Psoas muscle (tissue), 8 donors: ENCODE measurements around the gene FBXO33. TPM values are rescaled to one million over a fixed set of nuclear protein-coding genes. Genes with fewer than 3 reads are reported as not detected.

Experiments used
- ATAC-seq, 4 donors: fragments of 200-7000 bp; cut with Tn5 transposase; one replicate each; pipeline ENCODE4 v1.9.1; 2020; ENCODE audit warnings: moderate library complexity in 3 of 4, mild to moderate bottlenecking in 2 of 4
- DNase-seq, 2 donors: peaks; one replicate each; pipeline ENCODE4 v3.0.0-alpha.2; 2020
- H3K27ac ChIP-seq: fragments of 200-600 bp; one replicate; pipeline ENCODE4 v1.8.0; 2022
- H3K27me3 ChIP-seq, 3 donors: fragments of 200-600 bp in 1 of 3; one replicate each; pipeline versions ENCODE4 v1.6.1 to v1.8.0; 2013 to 2022; ENCODE audit warnings: low read length in 2 of 3, mild to moderate bottlenecking in 2 of 3, moderate library complexity in 1 of 3; ENCODE audit not compliant: insufficient read depth in 3 of 3
- H3K36me3 ChIP-seq, 2 donors: fragments of 200-600 bp in 1 of 2; one replicate each; pipeline versions ENCODE4 v1.6.1 to v1.8.0; 2013 to 2022; ENCODE audit warnings: low read depth in 1 of 2, mild to moderate bottlenecking in 1 of 2, moderate library complexity in 1 of 2; ENCODE audit not compliant: insufficient read depth in 1 of 2
- H3K4me1 ChIP-seq: fragments of 200-600 bp; one replicate; pipeline ENCODE4 v1.8.0; 2022
- H3K4me3 ChIP-seq: fragments of 200-600 bp; one replicate; pipeline ENCODE4 v1.8.0; 2022; ENCODE audit warnings: mild to moderate bottlenecking
- H3K9me3 ChIP-seq: fragments of 200-600 bp; one replicate; pipeline ENCODE4 v1.8.0; 2022
- WGBS, 3 donors: extraction: QIAGEN DNeasy Blood & Tissue Kit; methylation state at CpG; one replicate each; pipeline versions ENCODE4 v1.1.6 to v1.1.7; 2013; 5-methylcytosine and 5-hydroxymethylcytosine counted together
- intact Hi-C, 2 donors: fragments of 100-400 bp; cut with DNase I; formaldehyde crosslinking; loops; one replicate each; pipeline versions ENCODE4 v1.11.0 to v1.14.2; 2022
- polyA plus RNA-seq, 3 donors: library from polyadenylated mRNA; stranded (reverse); fragments of 200-250 nt; gene quantifications; one replicate each; pipeline ENCODE4 v1.2.3, GENCODE V29; 2013
- total RNA-seq, 4 donors: library from RNA; stranded (reverse); fragmentation: NEBNext Ultra II Directional in 2 of 4; extraction: Animal tissue kit (Norgen Biotek cat#: 25700) in 2 of 4; gene quantifications; one replicate each; pipeline versions ENCODE4 v1.2.1 to v1.2.4, GENCODE V29; 2021 to 2023
- TF ChIP-seq, protein P1 (sequence below): fragments of 200-600 bp; IDR thresholded peaks from one replicate; pipeline ENCODE4 v1.8.0; 2022; ENCODE audit warnings: antibody characterized with exemption
- donor health status: healthy with polysubstance abuse.
- donor health status: DM: no; HTN: no; CAD: no; lungs with moderate emphysema.
- donor health status: Bipolar disorder and iron deficiency.
- donor health status: healthy.
- donor health status: DM: yes; HTN: yes; CAD: no.
- donor health status: DM: no; HTN: no; CAD: no.
- donor health status: DM: no; HTN: no; CAD: no.
- donor health status: DM: yes; HTN: yes; CAD: no.

FBXO33 gene
- total and polyA plus RNA-seq, 7 donors = 2.0 to 11.5 (median 3.5) TPM

DNA sequence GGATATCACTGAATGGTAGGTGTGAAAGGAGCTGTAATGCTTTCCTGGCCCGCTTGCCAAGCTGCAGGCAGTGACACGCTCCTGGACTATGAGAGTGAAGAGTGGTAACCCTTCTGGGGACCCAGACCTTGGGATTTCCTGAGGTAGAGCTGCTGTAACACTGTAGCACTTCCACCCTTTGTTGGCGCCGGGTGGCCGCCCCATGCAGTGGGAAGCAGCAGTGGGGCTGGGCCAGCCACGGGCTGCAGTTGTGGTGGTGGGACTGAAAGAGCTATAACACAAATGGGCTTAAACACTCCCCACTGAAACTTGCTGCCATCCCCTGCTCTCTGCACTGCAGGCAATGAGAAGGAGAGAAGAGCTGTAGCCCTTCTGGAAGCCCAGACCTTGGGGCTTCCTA, 9.6 kb upstream of the FBXO33 start:
- DNase-seq (no peak), ATAC-seq (no peak)
- Histone ChIP-seq H3K36me3 (no peaks in the 10 kb centered on the region), H3K4me3 (no peak overlapping the region), H3K4me1 (no peaks in the 10 kb centered on the region), H3K27me3 (no peaks in the 10 kb centered on the region), H3K9me3 (peaks cover 6% of the 10 kb centered on the region), H3K27ac (no peak overlapping the region)
- TF ChIP-seq, protein P1, sequence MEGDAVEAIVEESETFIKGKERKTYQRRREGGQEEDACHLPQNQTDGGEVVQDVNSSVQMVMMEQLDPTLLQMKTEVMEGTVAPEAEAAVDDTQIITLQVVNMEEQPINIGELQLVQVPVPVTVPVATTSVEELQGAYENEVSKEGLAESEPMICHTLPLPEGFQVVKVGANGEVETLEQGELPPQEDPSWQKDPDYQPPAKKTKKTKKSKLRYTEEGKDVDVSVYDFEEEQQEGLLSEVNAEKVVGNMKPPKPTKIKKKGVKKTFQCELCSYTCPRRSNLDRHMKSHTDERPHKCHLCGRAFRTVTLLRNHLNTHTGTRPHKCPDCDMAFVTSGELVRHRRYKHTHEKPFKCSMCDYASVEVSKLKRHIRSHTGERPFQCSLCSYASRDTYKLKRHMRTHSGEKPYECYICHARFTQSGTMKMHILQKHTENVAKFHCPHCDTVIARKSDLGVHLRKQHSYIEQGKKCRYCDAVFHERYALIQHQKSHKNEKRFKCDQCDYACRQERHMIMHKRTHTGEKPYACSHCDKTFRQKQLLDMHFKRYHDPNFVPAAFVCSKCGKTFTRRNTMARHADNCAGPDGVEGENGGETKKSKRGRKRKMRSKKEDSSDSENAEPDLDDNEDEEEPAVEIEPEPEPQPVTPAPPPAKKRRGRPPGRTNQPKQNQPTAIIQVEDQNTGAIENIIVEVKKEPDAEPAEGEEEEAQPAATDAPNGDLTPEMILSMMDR = no peak
- intact Hi-C loops = no loop called here
- WGBS, 3 donors = 95 to 97% (median 95%) methylated on average over 6 of the region's 6 CpGs

- Histone ChIP-seq H3K36me3 (no peaks in the 10 kb centered on the region), H3K27ac (no peak overlapping the region), H3K4me1 (no peaks in the 10 kb centered on the region), H3K4me3 (no peak overlapping the region), H3K27me3 (no peaks in the 10 kb centered on the region), H3K9me3 (peaks cover 6% of the 10 kb centered on the region)
- ATAC-seq (no peak), DNase-seq (no peak)
- intact Hi-C loops = no loop called here
- WGBS, 3 donors = 86 to 96% (median 91%) methylated on average over 5 of the region's 5 CpGs
- TF ChIP-seq, protein P1 = no peak
These were observed 8.7 kb upstream of the FBXO33 start for GRCh38 chr14:39440975-39441374.

DNA sequence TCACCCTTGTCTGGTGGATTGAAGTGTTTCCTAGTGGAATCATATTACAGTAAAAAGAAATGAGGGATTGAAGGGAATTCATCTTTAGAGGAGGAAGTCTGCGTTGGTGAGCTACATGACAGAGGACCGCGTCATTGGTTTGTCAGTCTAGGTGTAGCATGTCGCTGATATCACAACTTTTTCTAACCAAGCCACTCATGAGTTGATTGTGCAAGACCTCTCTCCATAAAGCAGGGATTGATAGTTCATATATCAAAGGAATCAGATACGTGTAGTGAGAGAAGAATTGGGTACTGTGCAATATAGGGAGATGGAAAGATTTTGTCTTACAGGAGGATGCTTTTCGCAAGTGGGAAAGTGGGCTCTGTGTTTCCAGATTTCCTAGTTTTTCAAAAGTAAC, 3.0 kb upstream of the FBXO33 start:
- ATAC-seq = no peak

GRCh38 chr14:39434401-39434800, 2.2 kb upstream of the FBXO33 start:
- Histone ChIP-seq H3K4me3 (no peak overlapping the region), H3K9me3 (no peaks in the 10 kb centered on the region), H3K27me3 (no peaks in the 10 kb centered on the region), H3K4me1 (peaks cover 13% of the 10 kb centered on the region), H3K27ac (no peak overlapping the region), H3K36me3 (no peaks in the 10 kb centered on the region)
- DNase-seq = no peak
- TF ChIP-seq, protein P1 = no peak
- intact Hi-C loops = loop anchor here (5.0 kb wide), 4 partner anchors 167 to 332 kb away; partner anchors contain the start of genes PNN (in 1 of the 2), SEC23A (in 1 of the 2) and TRAPPC6B (in 1 of the 2)
- ATAC-seq = no peak
- 51 to 63% (median 54%) methylated on average over 2 of the region's 2 CpGs for WGBS, 3 donors

More for the DNA sequence above, 3.0 kb upstream of the FBXO33 start:
- TF ChIP-seq, protein P1 = no peak
- 81 to 90% (median 87%) methylated on average over 6 of the region's 6 CpGs for WGBS, 3 donors
- no peak for DNase-seq
- peaks cover 4% of the 10 kb centered on the region for H3K4me1 ChIP-seq
- H3K9me3 ChIP-seq = no peaks in the 10 kb centered on the region
- no peak overlapping the region for H3K27ac ChIP-seq
- H3K36me3 ChIP-seq = no peaks in the 10 kb centered on the region
- intact Hi-C loops = no loop called here
- no peaks in the 10 kb centered on the region for H3K27me3 ChIP-seq
- H3K4me3 ChIP-seq = no peak overlapping the region

DNA sequence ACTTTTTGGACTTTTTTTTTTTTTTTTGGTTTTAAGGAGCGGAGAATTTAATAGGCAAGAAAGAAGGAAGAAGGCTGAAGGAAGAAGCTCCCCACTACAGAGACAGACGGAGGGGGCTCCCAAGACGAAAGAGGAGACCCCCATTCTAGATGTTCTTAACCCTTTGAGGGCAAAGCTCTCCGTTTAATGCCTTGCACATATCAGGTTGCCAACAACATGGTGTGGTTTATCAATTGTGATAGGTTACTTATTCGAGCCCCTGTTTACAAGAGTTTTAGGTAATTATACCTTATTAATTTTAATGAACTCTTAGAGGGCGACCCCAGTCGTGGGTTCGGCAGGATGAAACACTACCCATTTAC, 1.2 kb upstream of the FBXO33 start:
- DNase-seq = no peak
- 10 to 23% (median 12%) methylated on average over 8 of the region's 8 CpGs for WGBS, 3 donors
- no peaks in the 10 kb centered on the region for H3K9me3 ChIP-seq
- TF ChIP-seq, protein P1 = no peak
- H3K4me1 ChIP-seq = peaks cover 22% of the 10 kb centered on the region
- intact Hi-C loops = loop anchor here (5.0 kb wide), 4 partner anchors 166 to 331 kb away; partner anchors contain the start of genes PNN (in 1 of the 2), SEC23A (in 1 of the 2) and TRAPPC6B (in 1 of the 2)
- H3K27ac ChIP-seq = peak overlapping the region; percentile 92
- H3K36me3 ChIP-seq = no peaks in the 10 kb centered on the region
- H3K4me3 ChIP-seq = peak overlapping the region; percentile 89
- H3K27me3 ChIP-seq = no peaks in the 10 kb centered on the region
- no peak for ATAC-seq
